AG09309 (cell line): ENCODE data around the gene CYS1.

Experiments
- DNase-seq: peaks from one replicate; pipeline ENCODE4 v3.0.0-alpha.2; 2010; ENCODE audit warnings: low read depth
- H3K4me3 ChIP-seq: 2 replicates; pipeline ENCODE4 v1.5.1; 2011; ENCODE audit warnings: mild to moderate bottlenecking, low read depth, low read length, moderate library complexity; ENCODE audit not compliant: control insufficient read depth
- CTCF ChIP-seq: IDR thresholded peaks from 2 replicates; pipeline ENCODE4 v1.5.1; 2011; ENCODE audit warnings: mild to moderate bottlenecking, low read depth, low read length, inconsistent platforms; ENCODE audit not compliant: insufficient read depth, control insufficient read depth; ENCODE audit errors: missing control alignments

CYS1 gene

GRCh38 chr2:10007921-10008808 is 72.0 kb downstream of the CYS1 start:
- H3K4me3 ChIP-seq, result no peak overlapping the region
- no peak for DNase-seq
- no peak for TF ChIP-seq CTCF

GRCh38 chr2:10007435-10007834 is 72.8 kb downstream of the CYS1 start:
- no peak overlapping the region for H3K4me3 ChIP-seq
- no peak for DNase-seq
- TF ChIP-seq CTCF, result no peak
